DND-41 (cell line): ENCODE results near the gene TBL1X.

Experiments used
- ATAC-seq: fragments of 200-7000 bp; cut with Tn5 transposase; 3 replicates; pipeline ENCODE4 v1.9.1; 2021; ENCODE audit warnings: low read depth; ENCODE audit not compliant: insufficient read depth
- DNase-seq: peaks from one replicate; pipeline ENCODE4 v3.0.0-alpha.2; 2020
- H2AFZ ChIP-seq: 2 replicates; pipeline ENCODE4 v1.6.0; 2012; ENCODE audit warnings: low read depth, low read length
- H3K27ac ChIP-seq: 2 replicates; pipeline ENCODE4 v1.5.1; 2012; ENCODE audit warnings: low read length, inconsistent platforms
- H3K27me3 ChIP-seq: fragments of 200-600 bp; sonication (generic); 2 replicates; pipeline ENCODE4 v1.6.0; 2012; ENCODE audit warnings: low read length, mild to moderate bottlenecking, inconsistent platforms; ENCODE audit not compliant: insufficient read depth, poor library complexity
- H3K36me3 ChIP-seq: 2 replicates; pipeline ENCODE4 v1.5.1; 2012; ENCODE audit warnings: low read length, inconsistent platforms; ENCODE audit not compliant: insufficient read depth
- H3K4me1 ChIP-seq: 2 replicates; pipeline ENCODE4 v1.5.1; 2012; ENCODE audit warnings: mild to moderate bottlenecking, low read length; ENCODE audit not compliant: insufficient read depth
- H3K4me2 ChIP-seq: 2 replicates; pipeline ENCODE4 v1.6.0; 2012; ENCODE audit warnings: mild to moderate bottlenecking, moderate library complexity, low read length, inconsistent platforms; ENCODE audit not compliant: insufficient read depth
- H3K4me3 ChIP-seq, 2 experiments: fragments of 200-600 bp in 1 of 2; shearing (Covaris generic) in 1 of 2; 2 replicates each; pipeline ENCODE4 v1.5.1; 2012 to 2016; ENCODE audit warnings: inconsistent platforms in 2 of 2, low read length in 2 of 2, mild to moderate bottlenecking in 2 of 2, low read depth in 1 of 2, moderate library complexity in 1 of 2
- H3K79me2 ChIP-seq: 2 replicates; pipeline ENCODE4 v1.6.0; 2012; ENCODE audit warnings: low read length, inconsistent platforms; ENCODE audit not compliant: insufficient read depth
- H3K9ac ChIP-seq: 2 replicates; pipeline ENCODE4 v1.6.0; 2012; ENCODE audit warnings: low read depth, mild to moderate bottlenecking, inconsistent platforms, low read length, moderate library complexity
- H3K9me3 ChIP-seq: 2 replicates; pipeline ENCODE4 v1.5.1; 2012; ENCODE audit warnings: low read length, moderate library complexity, mild to moderate bottlenecking, inconsistent platforms; ENCODE audit not compliant: insufficient read depth, severe bottlenecking
- H4K20me1 ChIP-seq: 2 replicates; pipeline ENCODE4 v1.6.0; 2012; ENCODE audit warnings: low read length; ENCODE audit not compliant: insufficient read depth
- EZH2 ChIP-seq: IDR thresholded peaks from 3 replicates; pipeline ENCODE4 v1.6.1; 2012; ENCODE audit warnings: borderline replicate concordance, low read depth, mild to moderate bottlenecking, moderate library complexity, low read length, inconsistent platforms; ENCODE audit not compliant: severe bottlenecking
- TF ChIP-seq, protein P1 (sequence below): IDR thresholded peaks from 2 replicates; pipeline ENCODE4 v1.5.1; 2012; ENCODE audit warnings: borderline replicate concordance, low read length, moderate library complexity, mild to moderate bottlenecking; ENCODE audit not compliant: poor library complexity, severe bottlenecking; ENCODE audit errors: extremely low read depth

TBL1X gene

DNA sequence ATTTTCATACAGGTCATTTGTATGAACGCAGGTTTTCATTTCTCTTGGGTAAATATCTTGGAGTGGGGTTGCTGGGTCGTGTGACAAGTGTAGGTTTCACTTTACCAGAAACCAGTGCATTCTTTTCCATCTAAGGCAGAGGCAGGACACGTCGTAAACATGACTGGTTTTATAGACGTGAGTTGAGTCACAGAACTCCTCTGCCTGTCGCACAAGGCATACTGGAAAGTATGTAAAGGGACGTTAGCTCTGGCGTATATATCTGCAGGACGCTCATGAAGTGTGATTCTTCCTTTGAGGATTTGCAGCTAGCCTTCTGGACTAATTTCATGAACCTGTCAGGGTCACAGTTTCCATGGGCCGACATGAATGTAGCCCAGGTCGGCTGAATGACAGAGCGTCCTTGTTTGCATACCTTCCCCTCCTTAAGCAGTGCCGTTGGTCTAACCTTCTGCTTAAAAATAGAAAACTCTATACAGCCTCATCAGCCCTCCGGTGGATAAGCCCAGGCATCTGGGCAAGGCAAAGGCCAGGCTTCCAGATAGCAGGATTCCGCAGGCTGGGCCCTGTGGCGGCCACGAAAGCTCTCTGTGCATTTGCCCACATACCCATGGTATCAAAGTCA, 194.8 kb downstream of the TBL1X start:
- Histone ChIP-seq H3K4me1 (no peaks in the 10 kb centered on the region), H4K20me1 (no peaks in the 10 kb centered on the region), H3K4me3 (no peak overlapping the region), H3K79me2 (no peaks in the 10 kb centered on the region), H3K9me3 (no peaks in the 10 kb centered on the region), H3K4me2 (no peak overlapping the region), H3K27me3 (no peaks in the 10 kb centered on the region), H3K36me3 (peaks cover 7% of the 10 kb centered on the region; the same call in 1 of the 2 replicates), H3K27ac (no peak overlapping the region), H2AFZ (no peak overlapping the region), H3K9ac (no peak overlapping the region)
- ATAC-seq = no peak
- DNase-seq = no peak
- TF ChIP-seq EZH2 = no peak
- TF ChIP-seq, protein P1, sequence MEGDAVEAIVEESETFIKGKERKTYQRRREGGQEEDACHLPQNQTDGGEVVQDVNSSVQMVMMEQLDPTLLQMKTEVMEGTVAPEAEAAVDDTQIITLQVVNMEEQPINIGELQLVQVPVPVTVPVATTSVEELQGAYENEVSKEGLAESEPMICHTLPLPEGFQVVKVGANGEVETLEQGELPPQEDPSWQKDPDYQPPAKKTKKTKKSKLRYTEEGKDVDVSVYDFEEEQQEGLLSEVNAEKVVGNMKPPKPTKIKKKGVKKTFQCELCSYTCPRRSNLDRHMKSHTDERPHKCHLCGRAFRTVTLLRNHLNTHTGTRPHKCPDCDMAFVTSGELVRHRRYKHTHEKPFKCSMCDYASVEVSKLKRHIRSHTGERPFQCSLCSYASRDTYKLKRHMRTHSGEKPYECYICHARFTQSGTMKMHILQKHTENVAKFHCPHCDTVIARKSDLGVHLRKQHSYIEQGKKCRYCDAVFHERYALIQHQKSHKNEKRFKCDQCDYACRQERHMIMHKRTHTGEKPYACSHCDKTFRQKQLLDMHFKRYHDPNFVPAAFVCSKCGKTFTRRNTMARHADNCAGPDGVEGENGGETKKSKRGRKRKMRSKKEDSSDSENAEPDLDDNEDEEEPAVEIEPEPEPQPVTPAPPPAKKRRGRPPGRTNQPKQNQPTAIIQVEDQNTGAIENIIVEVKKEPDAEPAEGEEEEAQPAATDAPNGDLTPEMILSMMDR = no peak

DNA sequence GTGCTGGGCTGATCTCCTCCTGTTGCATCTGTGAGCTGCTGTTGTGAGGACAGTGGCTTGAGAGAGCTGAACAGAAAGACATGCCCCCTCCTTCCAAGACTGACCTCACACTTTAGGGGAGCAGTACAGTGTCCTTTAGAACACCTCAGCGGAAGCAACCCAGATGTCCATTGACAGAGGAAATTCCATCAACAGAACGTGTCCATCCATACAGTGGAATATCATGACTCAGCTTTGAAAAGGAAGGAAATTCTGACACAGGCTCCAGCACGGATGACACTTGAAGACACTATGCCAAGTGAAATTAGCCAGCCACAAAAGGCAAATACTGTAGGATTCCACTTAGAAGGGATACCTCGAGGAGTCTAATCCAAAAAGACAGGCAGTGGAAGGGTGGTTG, 197.3 kb downstream of the TBL1X start:
- H3K4me3 ChIP-seq = no peak overlapping the region
- H3K27ac ChIP-seq = no peak overlapping the region
- H3K27me3 ChIP-seq = no peaks in the 10 kb centered on the region
- ATAC-seq = no peak
- no peak overlapping the region for H2AFZ ChIP-seq
- TF ChIP-seq EZH2 = no peak
- TF ChIP-seq, protein P1 = no peak
- H3K36me3 ChIP-seq = peaks cover 6% of the 10 kb centered on the region; the same call in 1 of the 2 replicates
- H3K4me2 ChIP-seq = no peak overlapping the region
- H4K20me1 ChIP-seq = no peaks in the 10 kb centered on the region
- H3K9me3 ChIP-seq = no peaks in the 10 kb centered on the region
- H3K79me2 ChIP-seq = no peaks in the 10 kb centered on the region
- H3K9ac ChIP-seq = no peak overlapping the region
- DNase-seq = no peak
- no peaks in the 10 kb centered on the region for H3K4me1 ChIP-seq

DNA sequence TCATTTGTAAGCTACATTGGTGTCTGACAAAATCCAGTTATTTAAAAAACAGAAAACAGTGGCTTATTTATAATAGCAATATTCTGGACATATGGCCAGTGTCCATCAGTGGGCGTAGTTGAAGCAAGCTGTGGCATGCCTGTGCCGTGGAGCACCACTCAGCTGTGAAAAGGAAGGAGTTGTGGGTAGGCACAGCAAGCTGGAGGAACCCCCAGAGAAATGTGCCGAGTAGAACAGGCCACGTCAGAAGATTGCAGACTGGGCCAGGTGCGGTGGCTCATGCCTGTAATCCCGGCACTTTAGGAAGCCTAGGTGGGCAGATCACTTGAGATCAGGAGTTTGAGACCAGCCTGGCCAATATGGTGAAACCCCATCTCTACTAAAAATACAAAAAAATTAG, 198.4 kb downstream of the TBL1X start:
- no peaks in the 10 kb centered on the region for H3K27me3 ChIP-seq
- no peak for TF ChIP-seq EZH2
- TF ChIP-seq, protein P1 = no peak
- no peak overlapping the region for H3K4me2 ChIP-seq
- no peaks in the 10 kb centered on the region for H4K20me1 ChIP-seq
- no peak for ATAC-seq
- H3K9ac ChIP-seq = no peak overlapping the region
- no peaks in the 10 kb centered on the region for H3K4me1 ChIP-seq
- DNase-seq = no peak
- H3K9me3 ChIP-seq = no peaks in the 10 kb centered on the region
- H3K36me3 ChIP-seq = no peaks in the 10 kb centered on the region
- no peak overlapping the region for H3K27ac ChIP-seq
- H3K4me3 ChIP-seq = no peak overlapping the region
- H3K79me2 ChIP-seq = no peaks in the 10 kb centered on the region
- H2AFZ ChIP-seq = no peak overlapping the region

DNA sequence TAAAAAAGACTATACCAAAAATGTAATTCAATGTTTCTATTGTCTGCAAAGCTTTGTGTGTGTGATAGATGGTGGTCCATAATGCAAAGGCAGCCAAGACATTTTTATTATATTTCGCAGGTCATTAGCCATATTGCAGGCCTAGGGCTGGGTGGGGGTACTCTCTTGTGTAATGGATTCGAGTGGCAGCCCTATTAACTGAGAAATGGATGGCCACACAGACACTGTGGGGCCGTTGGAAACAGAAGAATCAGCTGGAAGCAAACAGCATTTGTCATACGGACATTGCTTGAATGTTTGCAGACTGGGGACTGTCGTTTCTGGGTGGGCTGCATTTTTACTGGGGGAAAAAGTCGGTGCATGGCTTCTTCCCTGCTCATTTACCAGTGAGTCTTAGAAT, 199.4 kb downstream of the TBL1X start:
- H3K9me3 ChIP-seq = no peaks in the 10 kb centered on the region
- no peak overlapping the region for H3K4me3 ChIP-seq
- H3K27ac ChIP-seq = no peak overlapping the region
- H3K36me3 ChIP-seq = no peaks in the 10 kb centered on the region
- H3K79me2 ChIP-seq = no peaks in the 10 kb centered on the region
- TF ChIP-seq, protein P1 = no peak
- TF ChIP-seq EZH2 = no peak
- no peak overlapping the region for H2AFZ ChIP-seq
- no peaks in the 10 kb centered on the region for H3K4me1 ChIP-seq
- H3K27me3 ChIP-seq = no peaks in the 10 kb centered on the region
- ATAC-seq (no peak), DNase-seq (no peak)
- no peak overlapping the region for H3K4me2 ChIP-seq
- H3K9ac ChIP-seq = no peak overlapping the region
- no peaks in the 10 kb centered on the region for H4K20me1 ChIP-seq
